GM19468 (cell line): Measurements from ENCODE around the gene DBN1.
"Not testable (repeated sequence)": the region's sequence is repeated elsewhere in the genome, so short reads cannot be mapped to it uniquely, and the experiment has no call there.

Source experiments
- ATAC-seq: cut with Tn5 transposase; IDR thresholded peaks from one replicate; pipeline ENCODE4 v1.9.1; 2021; ENCODE audit warnings: mild to moderate bottlenecking, moderate library complexity, moderate number of reproducible peaks; ENCODE audit not compliant: unreplicated experiment; ENCODE audit errors: extremely low read depth

DBN1 gene

DNA sequence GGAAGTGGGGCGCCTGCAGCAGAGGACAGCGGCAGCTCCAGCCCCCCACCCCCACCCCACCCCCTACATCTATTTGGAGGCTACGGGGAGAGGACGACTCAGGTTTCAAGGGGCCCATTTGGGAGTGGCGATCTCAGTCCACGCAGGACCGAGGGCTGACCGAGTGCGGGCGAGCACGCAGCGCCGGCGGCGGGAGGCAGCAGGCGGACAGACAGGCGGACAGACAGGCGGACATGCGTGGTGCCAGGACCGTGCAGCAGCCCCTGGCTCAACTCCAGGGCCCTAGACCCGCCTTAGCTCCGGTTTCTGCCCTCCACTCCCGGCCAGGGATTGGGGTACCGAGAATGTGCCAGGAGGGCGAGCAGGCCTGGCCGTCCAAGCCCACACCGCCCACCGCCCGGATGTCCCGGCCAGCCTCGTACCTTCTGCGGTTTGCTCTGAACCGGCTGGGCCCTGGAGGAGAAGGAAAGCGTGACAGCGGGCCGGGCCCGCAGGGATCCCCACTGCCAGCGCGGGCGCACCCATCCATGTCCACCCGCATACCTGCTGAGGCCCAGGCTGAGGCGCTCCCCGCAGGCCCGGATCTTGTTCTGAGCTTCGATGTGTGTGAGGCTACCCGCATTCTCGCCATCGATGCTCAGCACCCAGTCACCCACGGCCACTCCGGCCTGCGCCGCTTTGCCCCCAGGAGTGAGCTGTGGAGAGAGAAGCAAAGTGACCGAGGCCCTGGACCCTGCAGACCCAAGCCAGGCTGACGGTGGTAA is 18.7 kb upstream of the DBN1 start:
- ATAC-seq: no peak

DNA sequence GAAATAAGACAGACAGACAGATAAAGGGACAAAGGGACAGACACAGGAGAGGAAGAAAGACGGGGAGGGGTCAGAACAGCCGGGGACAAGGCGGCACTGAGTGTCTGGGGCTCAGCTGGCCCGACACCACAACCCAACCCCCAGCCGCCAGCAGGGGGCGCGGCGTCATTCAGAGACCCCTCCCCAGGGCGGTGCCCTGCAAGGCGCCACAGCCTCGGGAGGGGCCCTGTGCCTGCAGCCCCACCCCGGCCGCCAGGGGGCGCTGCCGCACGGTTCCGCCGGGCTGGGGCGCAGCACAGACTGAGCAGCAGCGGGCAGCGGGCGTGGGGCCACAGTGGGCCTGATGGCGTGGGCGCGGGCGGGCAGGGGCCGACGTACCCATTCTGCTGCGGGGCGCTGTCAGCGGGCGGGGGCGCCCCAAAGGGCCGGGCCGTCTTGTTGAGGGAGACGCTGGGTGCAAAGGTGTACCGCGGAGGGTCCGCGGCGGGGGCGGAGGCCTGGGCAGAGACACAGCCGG is 18.1 kb upstream of the DBN1 start:
- ATAC-seq: no peak

DNA sequence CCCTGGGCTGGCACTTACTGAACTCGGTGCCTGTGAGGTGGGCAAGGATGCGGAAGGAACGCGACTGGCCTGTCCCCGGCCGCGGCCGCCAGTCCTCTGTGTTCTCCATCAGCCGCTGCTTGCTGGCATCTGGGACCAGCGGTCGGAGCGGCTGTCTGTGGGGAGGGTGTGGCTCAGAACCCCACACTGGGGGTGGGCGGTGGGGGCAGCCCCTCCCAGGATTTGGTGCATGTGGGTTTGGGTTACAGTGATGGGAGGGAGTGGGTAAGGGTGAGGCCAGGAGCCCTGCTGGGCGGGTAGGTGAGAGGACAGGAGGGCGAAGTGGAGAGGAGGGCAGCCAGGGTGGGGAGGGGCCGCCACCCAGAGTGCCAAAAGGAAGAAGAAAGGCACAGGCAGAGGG is 17.6 kb upstream of the DBN1 start:
- ATAC-seq: no peak

DNA sequence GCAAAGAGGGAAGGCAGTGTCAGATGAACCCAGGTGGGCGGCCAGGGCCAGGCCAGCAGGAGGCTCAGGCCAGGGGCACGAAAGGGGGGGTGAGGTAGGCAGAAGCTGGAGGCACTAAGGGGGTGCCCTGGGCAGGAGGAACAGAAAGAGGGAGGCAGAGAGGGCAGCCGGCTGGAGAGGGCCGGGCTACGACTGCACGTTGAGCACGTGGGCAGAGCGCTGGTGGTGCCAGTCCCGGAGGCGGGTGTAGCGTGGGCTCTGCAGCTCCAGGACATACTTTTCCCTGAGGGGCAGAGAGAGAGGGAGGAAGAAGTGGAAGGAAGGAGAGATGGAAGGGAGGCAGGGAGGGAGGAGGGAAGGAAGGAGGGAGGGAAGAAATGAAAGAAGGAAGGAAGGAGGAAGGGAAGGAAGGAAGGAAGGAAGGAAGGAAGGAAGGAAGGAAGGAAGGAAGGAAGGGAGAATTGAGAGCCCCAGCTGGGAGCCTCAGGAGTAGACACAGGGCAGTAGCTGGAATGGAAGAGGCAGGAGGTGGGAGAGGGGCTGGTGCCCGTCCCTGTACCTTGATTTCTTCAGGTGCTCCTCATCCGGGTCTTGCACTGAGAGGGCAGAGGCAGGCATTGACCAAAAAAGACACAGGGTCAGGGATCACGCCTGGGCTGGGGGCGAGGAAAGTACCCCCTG is 17.0 kb upstream of the DBN1 start:
- ATAC-seq: no peak

DNA sequence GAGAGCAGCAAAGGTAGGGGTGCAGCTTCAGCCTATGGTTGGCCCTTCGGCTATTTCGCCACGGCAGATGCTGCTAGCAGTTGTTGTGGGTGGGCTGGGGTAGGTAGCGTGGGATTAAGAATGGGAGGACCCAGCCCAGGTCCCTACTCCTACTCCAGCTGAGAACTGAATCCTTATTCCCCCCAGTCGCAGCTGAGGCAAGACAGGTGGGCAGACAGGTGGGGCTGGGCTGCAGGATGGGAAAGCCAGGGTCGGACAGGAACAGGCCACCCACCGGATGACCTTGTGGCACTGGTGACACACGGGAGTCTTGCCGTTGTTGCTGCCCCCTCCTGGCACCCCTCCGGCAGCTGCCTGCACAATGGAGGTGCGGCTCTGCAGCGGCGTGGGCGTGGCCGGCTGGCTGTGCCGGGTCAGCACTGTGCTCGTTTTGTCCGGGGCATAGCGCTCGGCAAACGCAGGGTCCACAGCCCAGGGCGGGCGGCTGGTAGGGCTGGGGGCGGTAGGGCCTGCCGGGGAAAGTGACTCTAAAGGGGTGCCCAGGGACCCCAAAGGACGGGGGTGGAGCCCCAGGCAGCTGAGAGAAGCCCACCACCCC is 15.8 kb upstream of the DBN1 start:
- ATAC-seq: no peak

DNA sequence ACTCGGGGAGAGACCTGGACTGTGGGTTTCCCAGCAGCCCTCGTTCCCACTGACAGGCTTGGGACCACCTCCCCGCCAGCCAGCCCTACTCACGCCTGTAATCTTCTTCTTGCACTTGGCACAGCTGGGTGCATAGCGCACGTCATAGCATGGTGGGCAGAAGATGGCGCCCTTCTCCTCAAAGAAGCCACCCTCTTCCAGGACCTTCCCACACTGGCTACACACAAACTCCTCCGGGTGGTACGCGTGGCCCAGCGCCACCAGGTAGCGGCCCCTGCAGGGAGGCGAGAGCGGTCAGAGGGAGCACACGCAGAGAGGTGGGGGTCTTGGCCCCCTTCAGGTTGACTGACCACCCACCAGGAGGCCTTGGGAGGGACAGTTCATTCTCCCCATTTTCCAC is 14.5 kb upstream of the DBN1 start:
- no peak for ATAC-seq

DNA sequence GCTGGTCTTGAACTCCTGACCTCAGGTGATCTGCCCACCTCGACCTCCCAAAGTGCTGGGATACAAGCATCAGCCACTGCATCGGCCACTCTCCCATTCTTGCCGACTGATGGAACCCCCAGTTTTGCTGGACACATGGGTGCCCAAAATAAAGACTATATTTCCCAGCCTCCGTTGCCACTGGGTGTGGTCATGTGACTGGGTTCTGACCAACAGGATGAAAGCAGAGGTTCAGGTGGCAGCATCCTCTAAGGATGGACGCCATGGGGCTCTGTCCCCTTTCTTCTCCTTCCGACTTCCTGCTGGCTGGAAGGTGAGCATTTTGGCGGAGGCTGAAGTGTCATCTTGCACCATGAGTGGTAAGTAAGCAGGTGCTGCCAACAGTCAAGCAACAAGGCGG is 13.7 kb upstream of the DBN1 start:
- no peak for ATAC-seq

DNA sequence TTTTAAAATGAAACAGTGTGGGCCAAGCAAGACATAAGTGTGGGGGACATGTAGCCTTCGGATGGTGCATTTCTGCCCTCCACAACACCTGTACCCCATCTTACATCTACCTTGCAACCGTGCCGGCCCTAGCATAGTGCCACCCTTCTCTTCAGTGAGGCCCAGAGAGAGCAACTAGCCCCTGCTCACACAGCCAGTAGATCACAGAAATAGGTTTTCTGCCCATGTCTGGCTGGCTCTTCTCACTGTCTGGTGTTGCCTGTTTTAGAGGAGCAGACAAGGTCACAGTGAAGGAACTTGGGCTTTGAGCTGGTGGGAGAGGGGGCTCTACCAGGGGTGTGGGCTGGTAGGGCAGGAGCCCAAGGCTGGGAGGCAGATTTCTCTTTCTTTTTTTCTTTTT is 12.8 kb upstream of the DBN1 start:
- no peak for ATAC-seq

DNA sequence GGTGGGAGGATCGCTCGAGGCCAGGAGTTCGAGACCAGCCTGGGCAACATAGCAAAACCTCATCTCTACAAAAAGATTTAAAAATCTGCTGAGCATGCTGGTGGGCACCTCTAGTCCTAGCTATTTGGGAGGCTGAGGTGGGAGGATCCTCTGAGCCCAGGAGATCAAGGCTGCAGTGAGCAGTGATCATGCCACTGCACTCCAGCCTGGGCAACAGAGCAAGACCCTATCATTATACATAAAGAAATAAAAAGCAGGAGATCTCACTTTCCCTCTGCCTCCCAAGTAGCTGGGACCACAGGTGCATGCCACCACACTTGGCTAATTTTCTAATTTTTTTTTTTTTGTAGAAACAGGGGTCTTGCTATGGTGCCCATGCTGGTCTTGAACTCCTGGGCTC is 12.3 kb upstream of the DBN1 start:
- ATAC-seq: not testable (repeated sequence)

DNA sequence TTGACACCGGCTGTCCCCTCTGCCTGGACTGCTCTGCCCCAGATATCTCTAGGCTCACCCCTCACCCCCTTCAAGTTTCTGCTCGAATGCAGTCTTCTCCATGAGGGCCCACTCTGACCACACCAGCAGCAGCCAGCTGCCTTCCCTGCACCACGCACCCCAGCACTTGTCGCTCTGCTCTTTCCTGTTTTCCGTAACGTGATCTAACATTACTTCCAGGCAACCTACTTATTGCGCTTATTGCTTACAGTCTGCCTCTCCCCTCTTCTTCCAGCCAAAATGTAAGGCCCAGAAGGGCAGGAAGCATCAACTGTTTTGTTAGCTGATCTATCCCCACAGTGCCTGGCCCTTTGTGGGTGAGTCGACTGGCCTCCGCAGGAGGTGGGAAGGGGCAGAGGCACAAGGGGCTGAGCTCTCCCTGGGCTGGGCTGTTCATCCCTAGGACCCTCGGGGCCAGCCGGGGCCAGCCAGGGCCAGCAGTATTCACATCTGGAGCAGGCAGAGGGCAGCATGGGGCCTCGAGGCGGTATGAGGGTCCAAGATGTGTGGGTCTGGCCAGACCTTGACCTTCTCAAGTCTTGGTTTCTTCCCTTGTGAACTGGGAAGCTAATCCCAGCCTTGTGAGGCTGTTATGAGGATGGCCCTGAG is 11.6 kb upstream of the DBN1 start:
- ATAC-seq: no peak

DNA sequence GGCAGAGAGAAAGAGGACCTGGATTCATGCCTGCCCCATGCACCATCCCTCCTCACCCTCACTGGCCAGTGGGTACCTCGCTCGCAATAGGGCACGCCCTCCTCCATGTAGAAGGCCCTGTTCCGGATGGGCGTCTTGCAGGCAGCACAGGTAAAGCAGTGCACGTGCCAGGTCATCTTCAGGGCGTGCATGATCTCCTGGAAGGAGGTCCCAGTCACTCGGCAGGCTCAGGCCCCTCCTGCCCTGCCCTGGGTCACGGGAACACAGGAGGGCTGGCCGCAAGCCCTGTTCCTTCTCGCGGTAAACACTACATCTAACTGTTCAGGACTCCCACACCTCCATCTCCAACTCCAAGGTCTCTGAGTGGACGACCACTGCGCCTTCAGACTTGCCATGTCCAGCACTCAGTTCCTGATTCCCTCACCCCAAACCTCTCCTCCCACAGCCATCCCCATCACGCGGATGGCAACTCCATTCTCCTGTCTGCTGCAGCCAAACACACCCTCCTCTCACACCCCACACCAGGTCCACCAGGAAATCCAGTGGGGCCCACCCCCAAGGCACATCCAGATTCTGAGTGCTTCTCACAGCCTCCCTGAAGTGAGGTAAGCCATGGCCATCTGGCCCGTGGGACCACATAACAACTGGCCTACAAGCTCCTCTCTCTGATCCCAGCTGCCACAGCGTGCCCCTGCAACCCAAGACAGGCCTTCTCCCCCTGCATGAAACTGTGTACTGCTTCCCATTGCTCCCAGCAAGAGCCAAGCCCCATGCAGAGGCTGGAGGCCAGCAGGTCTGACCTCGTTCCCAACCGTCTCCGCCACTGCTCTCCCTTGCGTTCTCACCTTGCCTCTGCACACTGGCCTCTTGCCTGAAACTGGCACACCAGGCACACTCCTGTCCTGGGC is 10.8 kb upstream of the DBN1 start:
- no peak for ATAC-seq

DNA sequence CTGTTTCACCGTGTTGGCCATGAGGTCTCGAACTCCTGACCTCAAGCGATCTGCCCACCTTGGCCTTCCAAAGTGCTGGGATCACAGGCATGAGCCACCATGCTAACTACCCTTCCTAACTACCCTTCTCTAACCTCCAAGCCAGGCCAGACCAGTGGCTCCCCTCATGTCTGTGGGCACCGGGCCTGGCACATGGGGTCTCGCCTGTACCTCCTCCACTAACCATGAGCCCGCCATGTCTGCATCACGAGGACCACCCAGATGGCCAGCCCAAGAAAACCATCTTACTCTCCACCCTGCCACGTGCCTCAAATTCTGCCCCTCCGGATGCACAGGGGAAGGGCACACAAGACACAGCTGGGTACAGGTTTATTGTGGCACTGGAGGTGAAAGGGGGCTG is 9.6 kb upstream of the DBN1 start:
- ATAC-seq: no peak

DNA sequence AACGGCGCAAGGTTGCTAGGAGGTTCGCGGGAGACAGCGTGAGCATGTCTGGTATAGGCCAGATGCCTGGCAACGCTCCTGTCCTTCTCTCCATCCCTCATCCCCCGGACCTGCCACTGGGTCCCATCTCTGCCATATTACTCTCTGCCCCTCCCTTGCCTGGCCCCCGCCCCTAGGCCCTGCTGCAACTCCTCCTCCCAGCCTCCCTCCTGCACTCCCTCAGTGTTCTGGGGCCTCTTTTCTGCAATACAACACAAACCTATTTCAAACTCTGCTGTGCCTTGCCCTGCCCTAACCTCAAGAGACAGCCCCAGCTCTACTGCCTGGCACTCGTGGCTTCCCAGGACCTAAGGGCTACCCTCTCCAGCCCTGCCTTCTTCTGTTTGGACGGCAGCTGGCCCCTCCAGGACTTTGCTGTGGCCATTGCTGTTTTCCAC is 8.9 kb upstream of the DBN1 start:
- ATAC-seq: no peak

DNA sequence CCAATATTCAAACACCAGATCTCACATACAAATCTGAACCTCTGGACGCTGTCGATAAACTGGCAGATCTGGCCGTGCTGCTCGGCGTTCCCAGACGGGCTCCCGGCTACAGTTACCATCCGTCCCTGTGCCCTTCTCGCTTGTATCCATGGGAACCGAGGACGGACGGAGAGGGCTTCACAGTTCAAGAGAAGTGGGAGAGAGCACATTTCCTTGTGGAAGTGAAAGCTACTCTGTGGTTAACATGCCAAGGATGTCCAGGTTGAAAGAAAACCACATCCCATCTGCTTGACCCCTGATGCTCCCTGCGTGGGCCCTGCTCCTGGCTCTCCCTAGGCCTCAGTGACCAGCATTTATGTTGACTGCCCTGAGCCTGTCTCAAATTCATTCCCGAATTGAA is 6.3 kb upstream of the DBN1 start:
- no peak for ATAC-seq

DNA sequence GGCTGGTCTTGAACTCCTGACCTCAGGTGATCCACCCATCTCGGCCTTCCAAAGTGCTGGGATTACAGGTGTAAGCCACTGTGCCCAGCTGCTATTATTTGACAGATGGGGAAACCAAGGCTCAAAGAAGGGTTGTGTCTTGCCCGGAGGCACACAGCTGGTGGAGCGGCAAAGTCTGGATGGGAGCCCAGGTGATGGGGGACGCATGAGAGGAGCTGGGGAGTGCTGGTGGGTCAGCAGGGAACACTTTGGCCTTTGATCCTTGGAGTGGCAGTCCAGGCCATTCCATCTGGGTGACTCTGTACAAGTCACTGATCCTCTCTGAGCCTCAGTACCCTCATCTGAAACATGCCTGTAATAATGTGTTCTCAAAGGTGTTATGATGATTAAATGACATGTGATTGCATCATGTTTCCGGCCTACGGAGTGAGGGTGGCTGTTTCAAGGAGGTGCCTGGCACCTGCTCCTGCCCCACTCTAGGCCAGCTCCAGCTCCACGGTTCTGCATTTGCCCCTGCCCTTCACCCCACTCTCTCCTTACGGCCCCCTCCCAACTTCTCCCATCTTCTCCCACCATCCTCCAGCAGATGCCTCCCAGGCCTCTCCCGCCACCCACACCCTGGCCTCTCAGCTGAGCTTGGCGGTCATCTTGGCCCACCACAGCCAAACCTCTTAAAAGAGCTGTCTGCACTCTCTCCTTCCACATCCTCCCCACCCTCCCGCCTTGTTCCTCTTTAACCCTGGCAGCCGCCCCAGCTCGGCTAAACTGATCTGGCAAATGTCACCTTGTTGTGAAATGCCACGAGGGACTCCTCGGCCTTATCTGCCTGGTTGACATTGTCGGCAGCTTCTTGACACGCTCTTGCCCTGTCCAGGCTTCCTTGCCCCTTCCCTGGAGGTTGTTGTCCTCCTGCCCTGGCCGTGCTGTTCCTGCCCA is 5.5 kb upstream of the DBN1 start:
- ATAC-seq: no peak

DNA sequence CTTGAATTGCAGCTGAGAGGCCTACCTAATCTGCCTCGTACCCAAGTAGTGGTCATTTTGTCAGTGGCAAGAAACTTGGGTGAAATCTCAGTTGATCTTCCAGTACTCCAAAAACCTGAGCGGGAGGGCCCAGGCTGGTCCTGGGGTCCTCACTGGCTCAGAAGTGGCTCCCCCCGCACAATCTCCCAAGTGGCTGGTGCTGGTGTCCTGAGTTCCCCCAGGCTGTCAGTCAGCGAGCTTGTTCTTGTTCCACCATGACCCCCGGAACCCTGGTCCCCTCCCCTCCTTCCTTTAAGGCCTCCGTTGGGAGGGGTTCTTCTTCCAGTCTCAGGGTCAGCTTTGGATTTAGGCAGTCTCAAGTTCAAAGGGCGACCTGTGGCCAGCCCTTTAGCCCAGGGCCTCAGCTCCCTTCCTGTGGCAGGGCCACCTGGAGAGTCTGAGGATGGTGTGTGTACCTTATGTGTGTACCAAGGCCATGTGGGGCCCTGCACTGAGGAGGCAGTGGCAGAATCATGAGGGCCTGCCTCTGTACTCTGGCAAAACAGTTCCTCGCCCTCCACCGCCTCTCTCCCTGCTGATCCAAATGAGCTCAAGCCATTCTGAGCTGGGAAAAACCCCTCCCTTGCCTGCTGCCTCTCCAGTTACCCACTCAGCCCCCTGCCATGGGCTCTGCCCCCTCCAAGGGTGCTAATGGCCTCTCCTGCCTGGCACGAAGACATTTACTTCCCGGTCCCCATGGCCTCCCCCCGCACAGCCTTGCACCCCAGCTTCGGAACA is 4.5 kb upstream of the DBN1 start:
- no peak for ATAC-seq

DNA sequence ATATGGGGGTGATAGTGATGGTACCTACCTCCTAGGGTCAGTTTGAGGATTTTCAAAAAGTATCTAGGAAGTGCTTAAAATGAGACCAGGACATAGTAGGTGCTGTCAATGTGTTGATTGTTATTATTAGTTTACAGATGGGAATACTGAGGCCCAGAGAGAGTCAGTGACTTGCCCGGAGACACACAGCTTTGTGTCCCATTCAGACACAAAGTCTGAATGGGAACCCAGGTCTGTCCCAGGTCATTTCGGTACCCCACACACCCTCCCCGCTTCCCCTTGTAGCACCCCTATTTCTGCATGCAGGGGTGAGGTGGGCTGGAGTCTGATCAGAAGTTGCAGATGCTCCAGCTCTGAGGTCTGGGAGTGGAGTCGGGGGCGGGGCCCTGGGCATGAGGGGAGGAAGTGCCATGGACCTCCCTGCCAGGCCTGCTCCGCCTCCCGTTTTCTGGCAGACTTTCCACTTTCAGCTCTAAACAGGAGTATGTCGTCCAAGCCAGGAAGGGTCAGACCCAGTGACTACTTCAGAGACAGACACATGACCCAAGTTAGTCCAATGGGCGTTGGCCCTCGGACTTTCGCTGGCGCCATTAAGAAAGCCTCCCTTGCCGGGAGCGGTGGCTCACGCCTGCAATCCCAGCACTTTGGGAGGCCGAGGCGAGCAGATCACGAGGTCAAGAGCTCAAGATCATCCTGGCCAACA is 3.2 kb upstream of the DBN1 start:
- no peak for ATAC-seq
